HCT116 (cell line): ENCODE measurements around the gene ASB6. TPM values are rescaled to one million over a fixed set of nuclear protein-coding genes. Genes with fewer than 3 reads are reported as not detected.

Source experiments
- ATAC-seq: fragments of 200-7000 bp; cut with Tn5 transposase; 2 replicates; pipeline ENCODE4 v1.9.1; 2020; ENCODE audit warnings: mild to moderate bottlenecking, moderate library complexity
- BruUV-seq: library from RNA; stranded (reverse); fragments of 400-500 nt; replicated peaks from 2 replicates; lab custom pipeline; 2021; lab: Mats Ljungman, UMichigan
- CTCF ChIA-PET: fragments of 300-600 bp; sonication (Branson Sonifier 250); formaldehyde crosslinking; loops from one replicate; lab custom pipeline; 2021; ENCODE audit warnings: antibody characterized with exemption; lab: Charles Lee
- POLR2A ChIA-PET: fragments of 300-600, 350-600 bp; sonication (Branson Sonifier 250); formaldehyde crosslinking; loops from one replicate; lab custom pipeline; 2021; ENCODE audit warnings: antibody characterized with exemption; lab: Charles Lee
- RAD21 ChIA-PET, 2 experiments: fragments of 300-600 bp; sonication (Branson Sonifier 250); formaldehyde crosslinking; loops; one replicate each; lab custom pipeline; 2023; ENCODE audit warnings: low total read pairs in 2 of 2; ENCODE audit not compliant: uncharacterized antibody in 2 of 2, unreplicated experiment in 2 of 2, low non-redundant PET in 1 of 2; lab: Charles Lee
- DNase-seq: peaks from one replicate; pipeline ENCODE4 v3.0.0-alpha.2; 2010; ENCODE audit warnings: low read depth, low spot score
- H2AFZ ChIP-seq: fragments of 200-600 bp; shearing (Covaris generic), sonication (generic); 2 replicates; pipeline ENCODE4 v1.6.1; 2017; ENCODE audit warnings: low read depth, mixed run types, mixed read lengths, antibody characterized with exemption, low read length; ENCODE audit not compliant: poor library complexity, severe bottlenecking
- H3K27ac ChIP-seq: 2 replicates; pipeline ENCODE4 v1.5.1; 2012; ENCODE audit warnings: low read depth, low read length
- H3K27me3 ChIP-seq: fragments of 200-600 bp; sonication (generic); 2 replicates; pipeline ENCODE4 v1.6.1; 2016; ENCODE audit warnings: mixed run types, low read length, mixed read lengths; ENCODE audit not compliant: insufficient read depth
- H3K36me3 ChIP-seq, 2 experiments: fragments of 200-500 bp in 1 of 2; fragments of 200-600 bp in 1 of 2; sonication (Bioruptor generic) in 1 of 2; sonication (generic) in 1 of 2; 2 replicates each; pipeline versions ENCODE4 v1.5.1 to v1.6.1; 2014 to 2016; ENCODE audit warnings: low read length in 2 of 2, inconsistent platforms in 1 of 2, mixed read lengths in 1 of 2, mixed run types in 1 of 2; ENCODE audit not compliant: insufficient read depth in 2 of 2, control insufficient read depth in 1 of 2
- H3K4me1 ChIP-seq, 2 experiments: fragments of 200-600 bp in 1 of 2; sonication (generic) in 1 of 2; 2 replicates each; pipeline versions ENCODE4 v1.5.1 to v1.6.1; 2012 to 2017; ENCODE audit warnings: low read length in 2 of 2, inconsistent platforms in 1 of 2, mild to moderate bottlenecking in 1 of 2, mixed read lengths in 1 of 2, mixed run types in 1 of 2, moderate library complexity in 1 of 2; ENCODE audit not compliant: insufficient read depth in 2 of 2, control insufficient read depth in 1 of 2
- H3K4me2 ChIP-seq: fragments of 200-600 bp; sonication (generic); 2 replicates; pipeline ENCODE4 v1.6.1; 2017; ENCODE audit warnings: mixed run types, low read length, mixed read lengths
- H3K4me3 ChIP-seq, 2 experiments: fragments of 200-600 bp in 1 of 2; sonication (generic) in 1 of 2; replicated peaks in 1 of 2; 2 replicates each; pipeline ENCODE4 v1.5.1; 2011 to 2016; ENCODE audit warnings: low read length in 2 of 2, control low read depth in 1 of 2, low read depth in 1 of 2, mild to moderate bottlenecking in 1 of 2, mixed read lengths in 1 of 2, mixed run types in 1 of 2
- H3K79me2 ChIP-seq: fragments of 200-600 bp; sonication (generic); 2 replicates; pipeline ENCODE4 v1.6.1; 2017; ENCODE audit warnings: mild to moderate bottlenecking, mixed run types, low read length, moderate library complexity, mixed read lengths; ENCODE audit not compliant: insufficient read depth
- H3K9ac ChIP-seq: fragments of 200-600 bp; sonication (generic); 2 replicates; pipeline ENCODE4 v1.6.1; 2016; ENCODE audit warnings: low read length, mixed read lengths
- H3K9me2 ChIP-seq: fragments of 200-600 bp; sonication (generic), shearing (Covaris generic); 2 replicates; pipeline ENCODE4 v1.6.1; 2017; ENCODE audit warnings: mixed run types, mild to moderate bottlenecking, moderate library complexity; ENCODE audit not compliant: insufficient read depth
- H3K9me3 ChIP-seq, 2 experiments: fragments of 200-500 bp in 1 of 2; fragments of 200-600 bp in 1 of 2; sonication (Bioruptor generic) in 1 of 2; sonication (generic) in 1 of 2; 2 replicates each; pipeline ENCODE4 v1.6.1; 2014 to 2017; ENCODE audit warnings: low read length in 2 of 2, mixed read lengths in 2 of 2, inconsistent platforms in 1 of 2, low read depth in 1 of 2, mild to moderate bottlenecking in 1 of 2, mixed run types in 1 of 2, moderate library complexity in 1 of 2; ENCODE audit not compliant: control insufficient read depth in 1 of 2, insufficient read depth in 1 of 2
- H4K20me1 ChIP-seq: fragments of 200-600 bp; sonication (generic), shearing (Covaris generic); 2 replicates; pipeline ENCODE4 v1.6.1; 2017; ENCODE audit warnings: mixed run types, mild to moderate bottlenecking, moderate library complexity; ENCODE audit not compliant: insufficient read depth
- CEBPB ChIP-seq: IDR thresholded peaks from 2 replicates; pipeline ENCODE4 v1.6.1; 2012; ENCODE audit warnings: low read depth
- CTCF ChIP-seq, 3 experiments: fragments of 200-600 bp in 1 of 3; sonication (generic) in 1 of 3; IDR thresholded peaks in 2 of 3; conservative IDR thresholded peaks in 1 of 3; 2 replicates each; pipeline ENCODE4 v1.5.1; 2012 to 2017; ENCODE audit warnings: low read depth in 2 of 3, low read length in 2 of 3, antibody characterized with exemption in 1 of 3, borderline replicate concordance in 1 of 3, control low read depth in 1 of 3, mild to moderate bottlenecking in 1 of 3, mixed read lengths in 1 of 3, mixed run types in 1 of 3, moderate library complexity in 1 of 3; ENCODE audit not compliant: insufficient read depth in 1 of 3
- EZH2 ChIP-seq: fragments of 200-600 bp; sonication (generic); IDR thresholded peaks from 2 replicates; pipeline ENCODE4 v1.6.1; 2017; ENCODE audit warnings: antibody characterized with exemption, mixed run types
- POLR2A ChIP-seq: IDR thresholded peaks from 2 replicates; pipeline ENCODE4 v1.7.0; 2011; ENCODE audit warnings: borderline replicate concordance; ENCODE audit not compliant: insufficient read depth, insufficient read length; ENCODE audit errors: extremely low read depth
- SP1 ChIP-seq: IDR thresholded peaks from 2 replicates; pipeline ENCODE4 v1.6.1; 2012; ENCODE audit warnings: low read depth
- ZBTB33 ChIP-seq: IDR thresholded peaks from 2 replicates; pipeline ENCODE4 v1.6.1; 2011; ENCODE audit warnings: mild to moderate bottlenecking, low read length, moderate library complexity; ENCODE audit not compliant: insufficient replicate concordance; ENCODE audit errors: extremely low read depth
- intact Hi-C: fragments of 100-400 bp; cut with micrococcal nuclease; formaldehyde crosslinking; loops from 2 replicates; pipeline ENCODE4 v1.10.0; 2022
- total RNA-seq: library from RNA; stranded (reverse); gene quantifications from one replicate; pipeline ENCODE4 v1.2.1, GENCODE V29; 2021; ENCODE audit not compliant: unreplicated experiment
- TF ChIP-seq, protein P1 (sequence below): IDR thresholded peaks from 2 replicates; pipeline ENCODE4 v1.6.1; 2012; ENCODE audit warnings: low read depth

ASB6 gene
- total RNA-seq, 1 experiment from 2014 or later, result 21.6 TPM

- POLR2A ChIA-PET, result interaction anchor here (0.6 kb wide), 1 partner anchor 438 kb away, joined by 3 read pairs; no protein-coding TSS in a partner anchor
- CTCF ChIA-PET, result interaction anchor here (1.2 to 2.4 kb wide), 3 partner anchors 11 to 474 kb away, joined by 6 to 16 read pairs (median 13); no protein-coding TSS in a partner anchor
- H3K4me3 ChIP-seq, result no peak overlapping the region
- no peaks in the 10 kb centered on the region; the same call in 1 of the 2 replicates for H3K79me2 ChIP-seq
- H2AFZ ChIP-seq, result no peak overlapping the region
- H3K4me1 ChIP-seq, result peaks cover 49 to 79% of the 10 kb centered on the region in 2 experiments
- TF ChIP-seq CEBPB (no peak), CTCF (IDR thresholded peaks at IDR 0.05 in 2 of 3, conservative IDR thresholded peaks at IDR 0.05 in 1 of 3; ENCODE audit: borderline replicate concordance in 1 of 3, insufficient read depth in 1 of 3, low read depth in 2 of 3, low read length in 2 of 3) (no peak), EZH2 (no peak)
- BruUV-seq, result no TSS peak
- H3K27ac ChIP-seq, result peak overlapping the region; percentile 28; the same call in 1 of the 2 replicates
- no peaks in the 10 kb centered on the region for H3K36me3 ChIP-seq
- no peak for ATAC-seq
- no peaks in the 10 kb centered on the region for H3K9me2 ChIP-seq
- H3K9me3 ChIP-seq, result no peaks in the 10 kb centered on the region
- RAD21 ChIA-PET, result no interaction called here
- H4K20me1 ChIP-seq, result no peaks in the 10 kb centered on the region
- no peaks in the 10 kb centered on the region for H3K27me3 ChIP-seq
- intact Hi-C loops, result loop anchor here (5.0 kb wide), 1 partner anchor 206 kb away; no protein-coding TSS in a partner anchor
- H3K4me2 ChIP-seq, result 0 out of 2 replicates have a peak overlapping the region, but pooled peaks have one; percentile 92
- H3K9ac ChIP-seq, result no peak overlapping the region
- DNase-seq, result no peak
Measured at GRCh38 chr9:129612815-129613519, 29.0 kb downstream of the ASB6 start.

- Histone ChIP-seq H3K27me3 (no peaks in the 10 kb centered on the region), H3K27ac (peak overlapping the region; percentile 96), H4K20me1 (no peaks in the 10 kb centered on the region), H3K4me2 (peak overlapping the region; percentile 92; the same call in 1 of the 2 replicates), H3K4me3 (no peak overlapping the region), H3K9me3 (no peaks in the 10 kb centered on the region), H3K4me1 (peaks cover 53 to 81% of the 10 kb centered on the region in 2 experiments), H3K9ac (peak overlapping the region; percentile 83; the same call in 1 of the 2 replicates), H3K79me2 (no peaks in the 10 kb centered on the region; the same call in 1 of the 2 replicates), H2AFZ (no peak overlapping the region), H3K9me2 (no peaks in the 10 kb centered on the region), H3K36me3 (no peaks in the 10 kb centered on the region)
- DNase-seq (no peak), ATAC-seq (no peak)
- POLR2A ChIA-PET, result no interaction called here
- BruUV-seq, result no TSS peak
- RAD21 ChIA-PET, result no interaction called here
- CTCF ChIA-PET, result interaction anchor here (2.4 kb wide), 1 partner anchor 473 kb away, joined by 16 read pairs; no protein-coding TSS in a partner anchor
- intact Hi-C loops, result loop anchor here (5.0 kb wide), 1 partner anchor 205 kb away; no protein-coding TSS in a partner anchor
- TF ChIP-seq ZBTB33 (no peak), SP1 (no peak), POLR2A (no peak)
- TF ChIP-seq, protein P1, sequence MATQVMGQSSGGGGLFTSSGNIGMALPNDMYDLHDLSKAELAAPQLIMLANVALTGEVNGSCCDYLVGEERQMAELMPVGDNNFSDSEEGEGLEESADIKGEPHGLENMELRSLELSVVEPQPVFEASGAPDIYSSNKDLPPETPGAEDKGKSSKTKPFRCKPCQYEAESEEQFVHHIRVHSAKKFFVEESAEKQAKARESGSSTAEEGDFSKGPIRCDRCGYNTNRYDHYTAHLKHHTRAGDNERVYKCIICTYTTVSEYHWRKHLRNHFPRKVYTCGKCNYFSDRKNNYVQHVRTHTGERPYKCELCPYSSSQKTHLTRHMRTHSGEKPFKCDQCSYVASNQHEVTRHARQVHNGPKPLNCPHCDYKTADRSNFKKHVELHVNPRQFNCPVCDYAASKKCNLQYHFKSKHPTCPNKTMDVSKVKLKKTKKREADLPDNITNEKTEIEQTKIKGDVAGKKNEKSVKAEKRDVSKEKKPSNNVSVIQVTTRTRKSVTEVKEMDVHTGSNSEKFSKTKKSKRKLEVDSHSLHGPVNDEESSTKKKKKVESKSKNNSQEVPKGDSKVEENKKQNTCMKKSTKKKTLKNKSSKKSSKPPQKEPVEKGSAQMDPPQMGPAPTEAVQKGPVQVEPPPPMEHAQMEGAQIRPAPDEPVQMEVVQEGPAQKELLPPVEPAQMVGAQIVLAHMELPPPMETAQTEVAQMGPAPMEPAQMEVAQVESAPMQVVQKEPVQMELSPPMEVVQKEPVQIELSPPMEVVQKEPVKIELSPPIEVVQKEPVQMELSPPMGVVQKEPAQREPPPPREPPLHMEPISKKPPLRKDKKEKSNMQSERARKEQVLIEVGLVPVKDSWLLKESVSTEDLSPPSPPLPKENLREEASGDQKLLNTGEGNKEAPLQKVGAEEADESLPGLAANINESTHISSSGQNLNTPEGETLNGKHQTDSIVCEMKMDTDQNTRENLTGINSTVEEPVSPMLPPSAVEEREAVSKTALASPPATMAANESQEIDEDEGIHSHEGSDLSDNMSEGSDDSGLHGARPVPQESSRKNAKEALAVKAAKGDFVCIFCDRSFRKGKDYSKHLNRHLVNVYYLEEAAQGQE, result no peak
Measured at GRCh38 chr9:129612123-129612522, 29.8 kb downstream of the ASB6 start.
